Neural progenitor cell (in vitro differentiated cells): ENCODE measurements around the gene CCNG2.

Experiments
- EZH2 ChIP-seq: fragments of 200-600 bp; sonication (generic); IDR thresholded peaks from 2 replicates; pipeline ENCODE4 v1.6.1; 2017; ENCODE audit warnings: antibody characterized with exemption, mild to moderate bottlenecking, moderate library complexity
- EZH2phosphoT487 ChIP-seq: fragments of 200-600 bp; sonication (generic); IDR thresholded peaks from 2 replicates; pipeline ENCODE4 v1.6.1; 2017; ENCODE audit warnings: antibody characterized with exemption
- TF ChIP-seq, protein P1 (sequence below): fragments of 200-600 bp; sonication (generic); IDR thresholded peaks from 2 replicates; pipeline ENCODE4 v1.5.1; 2017; ENCODE audit warnings: antibody characterized with exemption, mild to moderate bottlenecking

DNA sequence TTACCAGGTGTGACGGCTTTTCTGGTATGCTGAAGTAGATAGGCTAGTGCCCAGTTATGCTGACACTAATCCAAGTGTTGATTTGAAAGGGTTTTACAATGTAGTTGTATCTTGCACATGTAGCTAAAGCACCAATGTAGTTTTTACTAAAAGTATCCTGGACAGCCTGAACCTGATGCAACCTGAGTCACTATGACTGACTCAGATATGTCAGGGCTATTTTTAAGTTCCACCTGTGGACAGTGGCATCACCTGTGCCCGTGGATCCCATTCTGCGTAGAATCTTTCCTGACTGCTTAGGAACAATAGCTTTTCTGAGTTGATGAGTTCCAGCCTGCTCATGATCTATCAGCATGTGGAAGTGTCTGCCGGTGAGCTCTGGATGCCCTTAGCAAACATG is 58.1 kb downstream of the CCNG2 start:
- TF ChIP-seq, protein P1, sequence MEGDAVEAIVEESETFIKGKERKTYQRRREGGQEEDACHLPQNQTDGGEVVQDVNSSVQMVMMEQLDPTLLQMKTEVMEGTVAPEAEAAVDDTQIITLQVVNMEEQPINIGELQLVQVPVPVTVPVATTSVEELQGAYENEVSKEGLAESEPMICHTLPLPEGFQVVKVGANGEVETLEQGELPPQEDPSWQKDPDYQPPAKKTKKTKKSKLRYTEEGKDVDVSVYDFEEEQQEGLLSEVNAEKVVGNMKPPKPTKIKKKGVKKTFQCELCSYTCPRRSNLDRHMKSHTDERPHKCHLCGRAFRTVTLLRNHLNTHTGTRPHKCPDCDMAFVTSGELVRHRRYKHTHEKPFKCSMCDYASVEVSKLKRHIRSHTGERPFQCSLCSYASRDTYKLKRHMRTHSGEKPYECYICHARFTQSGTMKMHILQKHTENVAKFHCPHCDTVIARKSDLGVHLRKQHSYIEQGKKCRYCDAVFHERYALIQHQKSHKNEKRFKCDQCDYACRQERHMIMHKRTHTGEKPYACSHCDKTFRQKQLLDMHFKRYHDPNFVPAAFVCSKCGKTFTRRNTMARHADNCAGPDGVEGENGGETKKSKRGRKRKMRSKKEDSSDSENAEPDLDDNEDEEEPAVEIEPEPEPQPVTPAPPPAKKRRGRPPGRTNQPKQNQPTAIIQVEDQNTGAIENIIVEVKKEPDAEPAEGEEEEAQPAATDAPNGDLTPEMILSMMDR = no peak
- TF ChIP-seq EZH2 (no peak), EZH2phosphoT487 (no peak)
